GM23248 (cell line): ENCODE results near the gene PLCH2. TPM values are rescaled to one million over a fixed set of nuclear protein-coding genes. Genes with fewer than 3 reads are reported as not detected.

Experiments used
- DNase-seq: peaks from one replicate; pipeline ENCODE4 v3.0.0-alpha.2; 2015
- H2AFZ ChIP-seq: fragments of 200-600 bp; sonication (generic); 2 replicates; pipeline ENCODE4 v1.6.1; 2016; ENCODE audit warnings: antibody characterized with exemption
- H3F3A ChIP-seq: fragments of 200-600 bp; sonication (generic); 2 replicates; pipeline ENCODE4 v1.6.1; 2016; ENCODE audit warnings: mild to moderate bottlenecking, antibody characterized with exemption, mixed run types; ENCODE audit not compliant: insufficient read depth
- H3K27ac ChIP-seq: fragments of 200-600 bp; sonication (generic); 2 replicates; pipeline ENCODE4 v1.5.1; 2016; ENCODE audit warnings: mild to moderate bottlenecking
- H3K27me3 ChIP-seq: fragments of 200-600 bp; sonication (generic); replicated peaks from 2 replicates; pipeline ENCODE4 v1.6.1; 2016; ENCODE audit warnings: mild to moderate bottlenecking; ENCODE audit not compliant: insufficient read depth
- H3K36me3 ChIP-seq: fragments of 200-600 bp; sonication (generic); 2 replicates; pipeline ENCODE4 v1.6.1; 2016; ENCODE audit warnings: low read depth, mild to moderate bottlenecking
- H3K4me1 ChIP-seq: fragments of 200-600 bp; sonication (generic); 2 replicates; pipeline ENCODE4 v1.6.1; 2016; ENCODE audit warnings: mild to moderate bottlenecking; ENCODE audit not compliant: insufficient read depth
- H3K4me2 ChIP-seq: fragments of 200-600 bp; sonication (generic); one replicate; pipeline ENCODE4 v1.6.1; 2016; ENCODE audit warnings: mild to moderate bottlenecking; ENCODE audit not compliant: unreplicated experiment
- H3K4me3 ChIP-seq: fragments of 200-600 bp; sonication (generic); 2 replicates; pipeline ENCODE4 v1.5.1; 2016; ENCODE audit warnings: mild to moderate bottlenecking
- H3K79me2 ChIP-seq: fragments of 200-600 bp; sonication (generic); 2 replicates; pipeline ENCODE4 v1.6.1; 2016; ENCODE audit warnings: mild to moderate bottlenecking; ENCODE audit not compliant: insufficient read depth
- H3K9ac ChIP-seq: fragments of 200-600 bp; sonication (generic); 2 replicates; pipeline ENCODE4 v1.6.1; 2016; ENCODE audit warnings: mild to moderate bottlenecking
- H3K9me2 ChIP-seq: fragments of 200-600 bp; sonication (generic); 2 replicates; pipeline ENCODE4 v1.6.1; 2016; ENCODE audit warnings: mixed run types, mild to moderate bottlenecking, moderate library complexity; ENCODE audit not compliant: insufficient read depth
- H3K9me3 ChIP-seq: fragments of 200-600 bp; sonication (generic); one replicate; pipeline ENCODE4 v1.6.1; 2017; ENCODE audit warnings: low read depth
- H4K20me1 ChIP-seq: fragments of 200-600 bp; sonication (generic); 2 replicates; pipeline ENCODE4 v1.6.0; 2016; ENCODE audit not compliant: insufficient read depth
- EZH2 ChIP-seq: fragments of 200-600 bp; sonication (generic); IDR thresholded peaks from 2 replicates; pipeline ENCODE4 v1.6.1; 2018; ENCODE audit warnings: antibody characterized with exemption, mild to moderate bottlenecking; ENCODE audit not compliant: insufficient read depth, poor library complexity, severe bottlenecking
- EZH2phosphoT487 ChIP-seq: fragments of 200-600 bp; sonication (generic); IDR thresholded peaks from 2 replicates; pipeline ENCODE4 v1.6.1; 2018; ENCODE audit warnings: antibody characterized with exemption, moderate library complexity, mild to moderate bottlenecking, low read depth; ENCODE audit not compliant: insufficient read depth
- WGBS, 2 experiments: methylation state at CpG; one replicate each; pipeline ENCODE4 v1.1.6; 2015 to 2017; ENCODE audit warnings: low lambda C conversion rate in 2 of 2, low coverage in 1 of 2; ENCODE audit errors: missing lambda C conversion rate in 2 of 2; 5-methylcytosine and 5-hydroxymethylcytosine counted together
- in situ Hi-C: fragments of 300-500 bp; cut with MboI; formaldehyde crosslinking; loops from 2 replicates; pipeline ENCODE4 v1.15.0; 2020
- polyA plus RNA-seq: library from polyadenylated mRNA; unstranded; fragments of >200 nt; fragmentation: Nextera tagmentation; extraction: Ambion mirVana; gene quantifications from 2 replicates; pipeline ENCODE4 v1.2.1, GENCODE V29; 2016
- total RNA-seq: library from RNA; depleted of rRNA; stranded (reverse); fragments of >200 nt; shearing (Covaris generic); gene quantifications from 2 replicates; pipeline ENCODE4 v1.2.3, GENCODE V29; 2014

Gene PLCH2
- total and polyA plus RNA-seq, 2 experiments from 2014 or later = not detected

DNA sequence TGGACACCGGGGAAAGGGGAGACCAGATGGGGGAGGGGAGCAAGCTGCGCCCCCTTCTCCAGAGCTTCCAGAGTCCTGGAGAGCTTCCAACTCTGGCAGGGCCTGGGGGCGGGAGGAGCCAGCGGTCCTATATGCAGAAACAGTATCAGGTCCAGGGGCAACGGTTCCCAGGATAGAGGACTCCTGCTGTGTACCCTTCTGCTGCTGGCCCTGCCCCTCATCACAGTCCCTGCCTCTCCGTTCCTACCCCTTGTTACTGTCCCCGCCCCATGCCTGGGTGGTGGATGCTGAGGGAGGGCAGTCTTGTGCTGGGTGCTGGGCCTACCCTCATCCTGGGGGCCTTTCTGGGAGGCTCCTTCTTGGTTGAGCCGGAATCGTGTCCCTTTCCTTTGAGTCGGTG lies 44.6 kb upstream of the PLCH2 start:
- no peak overlapping the region for H3K4me3 ChIP-seq
- no peaks in the 10 kb centered on the region for H3K36me3 ChIP-seq
- H3F3A ChIP-seq = no peaks in the 10 kb centered on the region
- no peak overlapping the region for H3K9ac ChIP-seq
- DNase-seq = no peak
- H3K9me2 ChIP-seq = no peaks in the 10 kb centered on the region
- 33 to 37% methylated on average over 9 to 10 of the region's 10 CpGs for WGBS, 2 experiments
- H4K20me1 ChIP-seq = no peaks in the 10 kb centered on the region
- in situ Hi-C loops = no loop called here
- no peaks in the 10 kb centered on the region for H3K4me1 ChIP-seq
- no peak overlapping the region for H2AFZ ChIP-seq
- no peak for TF ChIP-seq EZH2phosphoT487
- no peak for TF ChIP-seq EZH2
- no peaks in the 10 kb centered on the region for H3K9me3 ChIP-seq
- H3K4me2 ChIP-seq = no peak overlapping the region
- H3K79me2 ChIP-seq = no peaks in the 10 kb centered on the region
- no peak overlapping the region for H3K27ac ChIP-seq
- H3K27me3 ChIP-seq = peaks cover 15% of the 10 kb centered on the region

- Histone ChIP-seq H3K9ac (no peak overlapping the region), H3K36me3 (no peaks in the 10 kb centered on the region), H3K27me3 (peaks cover 15% of the 10 kb centered on the region), H2AFZ (no peak overlapping the region), H3K79me2 (no peaks in the 10 kb centered on the region), H4K20me1 (no peaks in the 10 kb centered on the region), H3K4me1 (no peaks in the 10 kb centered on the region), H3K4me3 (no peak overlapping the region), H3K9me2 (no peaks in the 10 kb centered on the region), H3K4me2 (no peak overlapping the region), H3K27ac (no peak overlapping the region), H3F3A (no peaks in the 10 kb centered on the region), H3K9me3 (no peaks in the 10 kb centered on the region)
- in situ Hi-C loops = no loop called here
- TF ChIP-seq EZH2phosphoT487 (no peak), EZH2 (no peak)
- no peak for DNase-seq
- 5 to 6% methylated on average over 16 of the region's 16 CpGs for WGBS, 2 experiments
These were observed 43.6 kb upstream of the PLCH2 start for GRCh38 chr1:2432441-2432844.

- no peak overlapping the region for H3K27ac ChIP-seq
- no peak for DNase-seq
- no peak overlapping the region for H3K4me3 ChIP-seq
- no peaks in the 10 kb centered on the region for H3K36me3 ChIP-seq
- peaks cover 15% of the 10 kb centered on the region for H3K27me3 ChIP-seq
- no peaks in the 10 kb centered on the region for H3K4me1 ChIP-seq
- no peaks in the 10 kb centered on the region for H4K20me1 ChIP-seq
- TF ChIP-seq EZH2 (no peak), EZH2phosphoT487 (no peak)
- H3K9ac ChIP-seq = no peak overlapping the region
- no peaks in the 10 kb centered on the region for H3K79me2 ChIP-seq
- no peak overlapping the region for H2AFZ ChIP-seq
- no peaks in the 10 kb centered on the region for H3K9me3 ChIP-seq
- 27 to 28% methylated on average over 13 of the region's 13 CpGs for WGBS, 2 experiments
- H3F3A ChIP-seq = no peaks in the 10 kb centered on the region
- in situ Hi-C loops = no loop called here
- H3K9me2 ChIP-seq = no peaks in the 10 kb centered on the region
- no peak overlapping the region for H3K4me2 ChIP-seq
These were observed 42.9 kb upstream of the PLCH2 start for GRCh38 chr1:2433196-2433595.

DNA sequence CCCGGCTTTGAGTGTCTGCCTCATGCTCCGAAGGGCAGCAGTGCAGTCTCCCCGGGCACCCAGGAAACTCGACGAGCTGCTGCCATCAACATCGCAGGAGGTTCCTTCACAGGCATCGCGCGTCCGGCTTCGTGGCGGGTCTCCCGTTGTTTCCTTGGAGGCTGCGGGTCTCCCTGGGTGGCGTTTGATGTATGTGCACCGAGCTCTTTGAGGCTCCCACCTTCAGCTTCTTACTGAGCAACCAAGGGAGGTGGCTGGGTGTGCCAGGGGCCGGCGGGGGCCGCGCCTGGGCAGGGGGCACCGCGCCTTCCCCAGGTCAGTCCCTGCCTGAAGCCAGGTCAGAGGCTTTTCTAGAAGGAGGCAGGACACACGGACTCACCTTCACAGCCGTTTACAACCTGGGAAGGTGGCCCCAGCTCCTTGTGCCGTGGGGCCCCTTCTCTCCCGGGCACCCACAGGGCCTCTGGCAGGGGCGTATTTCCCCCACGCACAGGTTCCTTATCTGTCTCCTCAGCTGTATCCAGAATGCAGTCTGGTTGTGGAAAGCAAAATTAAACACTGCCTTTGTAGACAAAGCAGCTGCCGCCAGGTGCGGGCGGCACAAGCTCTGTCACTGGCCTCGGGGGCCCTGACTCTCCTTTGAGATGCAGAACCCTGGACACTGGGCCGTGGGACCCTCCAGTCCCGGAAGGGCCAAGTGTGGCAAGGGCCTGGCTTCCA lies 42.0 kb upstream of the PLCH2 start:
- H4K20me1 ChIP-seq = no peaks in the 10 kb centered on the region
- WGBS, 2 experiments = 60 to 63% methylated on average over 28 to 34 of the region's 34 CpGs
- peaks cover 15% of the 10 kb centered on the region for H3K27me3 ChIP-seq
- H3K27ac ChIP-seq = no peak overlapping the region
- H3K4me2 ChIP-seq = no peak overlapping the region
- H3K9me3 ChIP-seq = no peaks in the 10 kb centered on the region
- H3K4me1 ChIP-seq = no peaks in the 10 kb centered on the region
- H2AFZ ChIP-seq = no peak overlapping the region
- in situ Hi-C loops = no loop called here
- no peak for DNase-seq
- TF ChIP-seq EZH2 (no peak), EZH2phosphoT487 (no peak)
- H3K4me3 ChIP-seq = no peak overlapping the region
- H3K79me2 ChIP-seq = no peaks in the 10 kb centered on the region
- H3K36me3 ChIP-seq = no peaks in the 10 kb centered on the region
- no peaks in the 10 kb centered on the region for H3F3A ChIP-seq
- H3K9me2 ChIP-seq = no peaks in the 10 kb centered on the region
- H3K9ac ChIP-seq = no peak overlapping the region
